ENCODE measurements around the gene AHR.

The AHR gene

GRCh38 chr7:17302575-17303142 lies 4.2 kb downstream of the AHR start:
- in situ Hi-C loops (cut with HindIII; ENCODE audit: low sequenced_read_pairs): no loop called here

DNA sequence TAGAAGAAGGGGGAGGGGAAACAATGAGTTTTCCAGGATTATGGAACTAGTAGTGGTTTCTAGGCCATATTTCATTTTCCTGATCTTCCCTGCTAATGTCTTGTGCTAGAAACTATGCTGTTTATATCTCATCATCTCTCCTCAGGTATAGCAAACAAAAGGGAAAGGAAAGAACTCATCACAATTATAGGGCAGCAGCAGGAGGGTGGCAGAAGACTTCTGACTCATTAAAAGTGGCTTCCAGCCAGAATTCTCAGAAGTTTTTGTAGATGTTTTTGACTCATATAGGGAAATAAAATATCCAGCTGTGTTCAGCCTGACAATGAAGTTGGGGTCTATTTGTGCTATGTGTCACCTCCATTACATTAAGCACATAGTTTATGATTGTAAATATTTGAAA lies 6.5 kb downstream of the AHR start:
- in situ Hi-C loops (cut with HindIII; ENCODE audit: low sequenced_read_pairs): no loop called here

GRCh38 chr7:17305387-17306171 lies 7.1 kb downstream of the AHR start:
- in situ Hi-C loops (cut with HindIII; ENCODE audit: low sequenced_read_pairs): no loop called here

DNA sequence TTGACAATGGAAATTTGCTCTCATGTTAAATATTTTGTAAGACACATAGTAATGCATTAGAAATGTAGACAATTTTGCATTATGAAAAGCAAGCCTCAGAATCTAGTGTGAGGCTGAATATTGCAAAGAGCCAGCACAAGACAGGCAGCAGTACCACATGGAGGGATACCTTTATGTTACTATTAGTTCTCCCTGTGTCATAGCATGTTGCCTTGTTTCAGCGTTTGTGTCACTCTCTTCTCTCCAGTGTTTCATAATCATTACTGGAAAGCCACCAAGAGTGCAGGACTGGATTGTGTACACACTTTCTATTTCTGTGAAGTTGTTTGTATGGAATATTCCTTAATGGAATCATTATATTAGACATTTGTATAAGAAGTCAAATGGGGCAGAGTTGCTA lies 8.5 kb downstream of the AHR start:
- in situ Hi-C loops (cut with HindIII; ENCODE audit: low sequenced_read_pairs): no loop called here

DNA sequence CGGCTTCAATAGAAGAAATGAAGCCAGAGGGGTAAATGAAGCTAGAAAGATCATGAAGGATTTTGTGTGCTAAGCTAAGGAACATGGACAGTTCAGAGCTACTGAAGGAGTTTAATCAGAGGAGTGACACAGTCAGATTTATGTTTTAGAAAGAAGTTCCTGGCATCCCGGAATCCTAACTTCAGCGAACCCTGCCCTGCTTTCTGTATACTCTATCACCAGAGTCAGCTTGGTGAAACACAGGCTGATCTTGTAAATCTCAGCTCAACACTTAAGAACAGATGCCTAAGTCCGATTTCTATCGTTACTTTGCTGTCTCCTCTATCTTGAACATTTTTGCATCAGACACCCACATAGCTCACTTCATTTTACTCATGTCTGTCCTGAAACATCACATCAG lies 9.1 kb downstream of the AHR start:
- in situ Hi-C loops (cut with HindIII; ENCODE audit: low sequenced_read_pairs): no loop called here

- in situ Hi-C loops (cut with HindIII; ENCODE audit: low sequenced_read_pairs): no loop called here
These were observed 9.7 kb downstream of the AHR start for GRCh38 chr7:17307969-17308648.

GRCh38 chr7:17311194-17311593 lies 12.7 kb downstream of the AHR start:
- in situ Hi-C loops (cut with HindIII; ENCODE audit: low sequenced_read_pairs): no loop called here

DNA sequence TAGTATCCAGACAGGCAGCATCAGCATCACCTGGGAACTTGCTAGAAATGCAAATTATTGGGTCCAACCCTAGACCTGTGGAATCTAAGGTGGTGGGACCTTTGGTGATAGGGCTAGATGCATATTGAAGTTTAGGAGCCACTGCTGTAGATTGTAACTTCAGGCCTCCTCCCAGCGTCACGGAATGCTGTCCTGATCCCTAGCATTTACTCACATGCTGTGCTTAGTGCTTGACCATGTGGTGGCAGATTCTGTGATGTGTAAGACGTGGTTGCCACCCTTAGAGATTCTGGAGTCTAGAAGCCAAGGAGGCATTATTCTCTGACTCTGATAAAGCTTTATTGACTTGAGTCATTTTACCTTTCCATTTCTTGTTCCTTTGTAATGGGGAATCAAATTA lies 13.5 kb downstream of the AHR start:
- in situ Hi-C loops (cut with HindIII; ENCODE audit: low sequenced_read_pairs): no loop called here

DNA sequence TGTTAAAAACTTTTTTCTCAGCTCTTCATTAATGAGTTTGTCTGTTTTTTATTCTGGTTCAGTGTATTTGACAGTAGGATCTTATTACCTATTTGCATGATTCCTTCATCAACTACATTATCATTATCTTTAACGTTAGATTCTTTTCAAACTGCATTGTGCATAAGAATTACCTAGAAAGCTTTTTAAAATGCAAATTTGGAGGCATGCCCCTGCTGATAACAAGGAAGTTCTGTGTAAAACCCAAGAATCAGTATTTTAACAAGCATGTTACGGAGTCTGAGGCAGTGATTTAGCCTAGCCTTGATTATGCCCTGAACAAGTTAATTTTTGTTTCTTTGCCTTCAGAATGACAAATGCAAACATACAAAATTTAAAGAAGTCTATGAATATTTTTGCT lies 14.2 kb downstream of the AHR start:
- in situ Hi-C loops (cut with HindIII; ENCODE audit: low sequenced_read_pairs): no loop called here

DNA sequence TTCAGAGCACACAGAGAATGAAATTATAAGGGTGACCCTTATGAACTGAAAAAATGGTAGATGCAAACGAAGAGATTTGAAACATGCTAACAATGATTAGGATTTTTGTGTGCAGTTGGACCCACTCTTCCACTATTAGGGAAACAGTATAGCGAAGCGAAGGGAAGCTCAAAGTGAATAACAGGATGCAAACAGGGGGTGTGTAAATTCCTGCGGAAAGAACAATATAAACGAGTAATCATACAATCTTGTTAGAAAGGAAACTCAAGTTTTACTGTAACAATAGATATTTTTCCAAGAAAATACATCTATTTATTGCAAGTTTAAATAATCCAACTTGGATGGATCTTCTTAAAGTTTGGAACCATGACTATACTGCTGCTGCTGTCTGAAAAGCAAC lies 14.7 kb downstream of the AHR start:
- in situ Hi-C loops (cut with HindIII; ENCODE audit: low sequenced_read_pairs): no loop called here

GRCh38 chr7:17315974-17316373 lies 17.5 kb downstream of the AHR start:
- in situ Hi-C loops (cut with HindIII; ENCODE audit: low sequenced_read_pairs): no loop called here

GRCh38 chr7:17318146-17318545 lies 19.7 kb downstream of the AHR start:
- in situ Hi-C loops (cut with HindIII; ENCODE audit: low sequenced_read_pairs): no loop called here

DNA sequence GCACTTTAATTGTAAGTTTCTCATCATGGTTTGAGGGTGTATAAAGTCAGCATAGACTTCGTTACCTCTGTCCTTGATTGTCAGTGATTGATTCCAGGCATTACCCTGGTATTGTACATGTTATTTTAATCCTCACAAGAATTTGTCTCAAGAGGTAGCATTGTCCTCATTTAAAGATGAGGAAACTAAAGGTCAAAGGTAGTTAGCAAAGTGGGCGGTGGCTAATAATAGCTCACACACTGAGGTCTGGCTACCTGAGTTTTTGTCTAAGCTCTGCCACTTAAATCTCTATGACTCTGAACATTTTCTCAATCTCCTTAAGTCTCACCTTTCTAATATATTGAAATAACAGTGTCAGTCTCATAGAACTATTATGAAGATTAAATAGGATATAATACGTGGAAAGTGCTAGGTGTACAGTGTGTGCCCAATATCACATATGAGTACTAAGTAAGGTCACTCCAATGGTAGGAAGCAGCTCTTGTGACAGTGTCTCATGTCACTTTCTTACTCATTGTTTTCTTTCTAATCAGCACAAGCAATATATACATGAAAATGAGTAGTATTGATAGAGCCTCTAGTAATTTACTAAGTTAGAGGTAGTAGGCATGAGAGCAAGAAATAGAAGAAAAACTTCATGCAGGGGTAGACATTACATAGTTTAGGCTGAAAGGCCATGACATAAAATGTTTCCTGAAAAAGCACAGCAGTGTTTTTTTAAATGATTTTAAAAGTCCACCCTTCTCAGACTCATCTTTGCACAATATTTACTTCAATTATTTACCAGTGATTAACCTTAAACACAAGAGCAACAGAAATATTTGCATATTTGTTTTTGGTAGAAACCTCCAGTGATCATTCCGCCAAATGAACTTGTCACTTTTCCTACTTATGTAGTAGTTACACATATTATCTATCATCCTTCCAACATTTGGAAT lies 21.0 kb downstream of the AHR start:
- in situ Hi-C loops (cut with HindIII; ENCODE audit: low sequenced_read_pairs): no loop called here

DNA sequence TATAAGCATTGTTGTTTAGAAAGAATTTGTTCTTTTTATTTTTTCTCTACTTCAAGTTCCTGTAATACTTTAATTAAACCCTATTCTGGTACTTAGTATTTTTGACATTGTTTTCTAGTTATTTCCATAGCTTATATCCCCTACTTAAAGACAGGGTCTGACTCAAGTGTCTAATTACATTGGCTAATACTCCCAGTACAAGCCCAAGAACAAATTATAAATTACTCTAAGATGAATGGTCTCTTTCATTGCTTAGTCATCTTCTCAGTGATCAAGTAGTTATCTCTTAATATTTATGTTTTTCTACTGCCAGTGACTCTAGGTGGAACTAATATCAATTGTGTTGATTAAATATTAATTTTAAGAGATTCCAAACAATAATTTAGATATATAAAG lies 21.6 kb downstream of the AHR start:
- in situ Hi-C loops (cut with HindIII; ENCODE audit: low sequenced_read_pairs): no loop called here

- in situ Hi-C loops (cut with HindIII; ENCODE audit: low sequenced_read_pairs): no loop called here
These were observed 22.2 kb downstream of the AHR start for GRCh38 chr7:17320657-17321056.

- in situ Hi-C loops (cut with HindIII; ENCODE audit: low sequenced_read_pairs): no loop called here
These were observed 26.9 kb downstream of the AHR start for GRCh38 chr7:17325364-17325763.

- in situ Hi-C loops (cut with HindIII; ENCODE audit: low sequenced_read_pairs): no loop called here
These were observed 27.9 kb downstream of the AHR start for GRCh38 chr7:17326378-17326777.

- in situ Hi-C loops (cut with HindIII; ENCODE audit: low sequenced_read_pairs): no loop called here
These were observed 30.2 kb downstream of the AHR start for GRCh38 chr7:17328641-17329040.

DNA sequence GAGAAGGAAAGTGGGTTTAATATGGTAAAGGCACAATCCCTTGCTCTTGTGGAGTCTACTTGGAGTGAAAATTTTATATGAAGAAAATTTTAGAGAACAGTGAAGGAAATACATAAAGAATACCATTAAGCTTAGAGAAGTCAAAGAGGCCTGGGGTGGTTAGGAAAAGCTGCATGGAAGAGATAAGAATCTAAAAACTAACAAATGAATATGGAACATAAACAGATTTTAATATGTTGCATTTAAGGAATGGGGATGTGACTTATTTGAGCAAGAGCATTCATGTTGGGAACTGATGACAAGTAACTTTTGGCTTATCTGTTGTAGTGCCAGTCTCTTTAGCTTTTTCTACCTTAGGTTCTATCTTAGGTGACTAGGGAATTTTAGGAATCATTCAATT lies 31.0 kb downstream of the AHR start:
- in situ Hi-C loops (cut with HindIII; ENCODE audit: low sequenced_read_pairs): no loop called here

GRCh38 chr7:17331891-17332501 lies 33.5 kb downstream of the AHR start:
- in situ Hi-C loops (cut with HindIII; ENCODE audit: low sequenced_read_pairs): no loop called here

DNA sequence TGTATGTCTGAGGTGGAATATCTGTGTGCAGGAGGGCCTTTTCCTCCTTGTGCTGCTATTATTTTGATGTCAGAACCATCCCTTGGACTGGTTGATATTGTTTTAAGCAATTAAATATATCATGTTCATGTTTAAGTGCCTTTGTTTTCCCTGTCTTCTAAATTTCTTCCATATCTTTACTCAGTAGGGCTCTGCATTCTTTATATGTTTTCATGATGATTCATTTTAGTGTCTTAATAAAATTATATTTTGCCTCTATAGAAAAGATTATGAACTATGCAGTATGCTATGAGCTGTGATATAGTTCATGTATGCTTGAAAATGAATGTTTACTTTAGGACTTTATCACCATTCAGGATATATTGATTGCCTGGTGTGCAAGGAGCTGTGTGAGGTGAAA lies 34.8 kb downstream of the AHR start:
- in situ Hi-C loops (cut with HindIII; ENCODE audit: low sequenced_read_pairs): no loop called here

Data from DLD1 (cell line).